Astrocyte (in vitro differentiated cells and primary cell): Measurements from ENCODE around the gene PCGF2.

ENCODE experiments used
- CTCF ChIP-seq: IDR thresholded peaks from 2 replicates; pipeline ENCODE4 v1.5.1; 2011; ENCODE audit warnings: low read depth, mild to moderate bottlenecking, inconsistent platforms, low read length, moderate library complexity; ENCODE audit not compliant: insufficient read depth
- EZH2 ChIP-seq: IDR thresholded peaks from 2 replicates; pipeline ENCODE4 v1.6.1; 2012; ENCODE audit warnings: mild to moderate bottlenecking, low read length, inconsistent platforms; ENCODE audit not compliant: insufficient read depth

- TF ChIP-seq CTCF (no peak), EZH2 (no peak)
These were observed 5.0 kb upstream of the PCGF2 start for GRCh38 chr17:38753071-38753506.
